Inferior parietal cortex (tissue), 1 donor: Measurements from ENCODE around the gene DDX31.
"Not testable (repeated sequence)": the region's sequence is repeated elsewhere in the genome, so short reads cannot be mapped to it uniquely, and the experiment has no call there.

Source experiments
- DNase-seq: peaks from one replicate; pipeline ENCODE4 v3.0.0-alpha.2; 2016; ENCODE audit errors: extremely low spot score

The DDX31 gene

DNA sequence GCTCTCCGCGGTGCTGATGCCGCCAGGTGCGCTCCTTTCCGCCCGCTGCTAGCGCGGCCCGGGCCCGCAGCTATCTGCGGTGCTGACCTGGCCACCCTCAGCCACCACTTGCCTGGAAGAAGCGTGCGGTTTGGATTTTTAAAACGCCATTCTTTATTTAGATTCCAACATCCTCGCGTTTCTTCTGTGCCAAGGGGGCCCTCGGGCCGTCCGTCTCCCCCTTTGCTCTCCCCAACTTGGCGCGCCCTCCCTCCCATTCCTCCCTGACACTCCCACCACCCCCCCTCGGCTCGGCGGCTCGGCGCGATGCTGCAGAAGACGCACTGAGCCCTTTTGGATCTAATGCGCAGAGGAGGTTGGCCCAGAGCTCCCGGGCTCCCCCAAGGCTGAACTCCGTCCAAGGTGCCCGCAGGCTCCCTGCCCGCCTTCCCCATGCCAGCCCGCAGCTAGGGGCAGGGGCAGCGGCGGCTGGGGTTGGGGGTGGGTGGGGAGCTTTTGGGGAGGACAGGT lies 87.5 kb downstream of the DDX31 start, which contains the start of gene BARHL1:
Gene BARHL1 (plus strand): TSS at position 331 of the 510 bp plus-strand sequence. CDS start 192 bp downstream, outside the sequence.
- no peak for DNase-seq

DNA sequence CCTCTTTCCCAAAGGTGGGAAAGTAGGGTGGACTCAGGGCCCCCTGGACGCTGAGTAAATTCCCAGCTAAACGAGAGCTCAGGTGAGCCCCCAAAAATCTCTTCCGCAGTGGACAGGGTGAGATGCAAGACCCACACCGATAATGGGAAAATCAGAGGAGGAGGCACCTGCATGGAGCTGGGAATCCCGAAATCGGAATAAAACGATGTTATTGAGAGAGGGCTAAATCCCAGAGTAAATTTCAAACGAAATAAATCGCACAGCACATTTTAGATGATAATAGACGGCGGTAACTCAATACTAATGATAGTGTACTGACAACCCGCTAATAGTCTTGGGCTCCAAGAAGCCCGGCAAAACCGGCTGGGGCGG lies 90.4 kb downstream of the DDX31 start:
- DNase-seq, result no peak

DNA sequence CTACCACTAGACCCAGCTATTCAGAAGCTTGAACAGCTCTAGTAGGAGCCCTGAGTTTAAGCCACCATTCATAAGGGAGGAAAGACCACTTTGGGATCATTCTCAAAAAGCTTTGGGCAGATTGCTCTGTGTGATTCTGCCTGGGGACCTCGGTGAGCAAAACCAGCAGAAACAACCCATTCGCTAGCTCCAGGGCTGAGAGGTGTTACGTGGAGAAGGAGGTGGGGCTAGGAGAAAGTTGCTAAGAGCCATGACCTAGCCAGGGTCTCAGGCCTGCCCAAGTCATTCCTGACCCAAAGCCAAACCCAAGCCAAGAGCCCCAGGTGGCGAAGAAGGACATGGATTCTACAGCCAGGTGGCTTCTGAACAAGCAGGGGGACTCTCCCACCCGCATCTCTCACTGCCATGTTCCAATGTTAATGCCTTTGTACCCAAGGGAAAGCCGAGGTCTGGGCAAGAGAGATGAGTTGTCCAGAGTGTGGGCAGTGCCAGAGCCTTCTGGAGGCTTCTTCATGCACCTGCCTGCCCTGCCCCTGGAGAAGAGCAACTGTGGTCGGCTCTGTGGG lies 91.3 kb downstream of the DDX31 start:
- no peak for DNase-seq

DNA sequence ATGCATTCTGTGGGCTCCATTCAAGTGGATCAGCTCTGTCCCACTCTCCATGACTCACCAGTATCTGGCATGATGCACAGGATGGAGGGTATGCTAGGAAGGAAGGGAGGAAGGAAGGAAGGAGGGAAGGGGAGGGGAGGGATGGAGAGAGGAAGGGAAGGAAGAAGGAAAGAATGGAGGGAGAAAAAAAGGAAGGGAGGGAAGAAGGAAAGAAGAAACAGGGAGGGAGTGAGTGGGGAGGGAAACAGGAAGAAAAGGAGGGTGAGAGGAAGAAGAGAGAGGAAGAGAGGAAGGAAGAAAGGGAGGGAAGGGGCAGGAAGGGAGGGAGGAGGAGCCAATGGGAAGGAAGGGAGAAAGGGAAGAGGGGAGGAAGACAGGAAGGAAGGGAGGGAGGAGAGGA lies 92.7 kb downstream of the DDX31 start:
- DNase-seq, result no peak

DNA sequence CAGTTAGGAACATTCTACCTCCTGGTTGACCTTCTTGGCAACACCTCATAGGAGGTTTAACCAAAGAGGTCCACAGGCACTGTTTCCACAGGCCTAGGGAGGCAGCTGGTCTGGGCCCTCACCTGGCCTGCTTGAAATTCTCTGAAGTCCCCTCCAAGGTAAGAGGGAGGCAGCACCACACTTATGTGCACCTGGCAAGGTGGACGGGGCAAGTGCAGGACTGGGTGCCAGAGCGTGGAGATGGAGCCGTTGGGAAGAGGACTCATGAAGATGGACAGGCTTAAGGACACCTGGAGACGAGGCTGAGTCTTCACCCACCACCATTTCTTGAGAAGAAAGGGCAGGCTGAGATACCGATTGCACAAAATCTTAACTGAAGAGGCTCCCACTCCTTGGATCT lies 94.0 kb downstream of the DDX31 start:
- DNase-seq, result no peak

DNA sequence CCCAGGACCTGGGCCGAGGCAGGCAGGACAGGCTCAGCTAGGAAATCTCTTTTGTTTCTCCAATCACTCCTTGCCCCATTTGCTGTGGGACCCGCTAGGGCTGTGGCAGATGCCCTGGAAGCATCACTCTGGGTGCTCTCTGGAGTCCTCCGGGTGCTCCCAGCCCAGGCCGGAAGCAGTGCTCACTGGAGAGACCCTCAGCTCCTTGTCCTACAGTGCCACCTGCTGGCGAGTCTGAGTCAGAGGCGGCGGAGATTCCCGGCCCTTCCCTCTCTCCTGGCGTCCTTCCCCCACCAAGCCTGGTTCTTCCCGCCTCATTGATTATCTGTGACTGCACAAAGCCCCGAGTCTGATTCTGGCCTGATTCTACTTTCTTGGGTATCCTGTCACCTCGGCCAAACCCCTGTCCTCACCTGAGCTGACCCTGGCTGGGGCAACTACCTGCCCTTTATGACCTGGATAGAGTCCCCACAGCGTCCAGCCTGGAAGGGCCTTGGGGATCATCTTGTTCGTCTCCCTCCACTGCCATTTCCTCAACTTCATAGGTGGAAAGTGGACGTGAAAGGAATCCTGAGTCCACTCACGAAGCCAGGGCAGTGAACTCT lies 94.7 kb downstream of the DDX31 start:
- DNase-seq, result peak; percentile 59

DNA sequence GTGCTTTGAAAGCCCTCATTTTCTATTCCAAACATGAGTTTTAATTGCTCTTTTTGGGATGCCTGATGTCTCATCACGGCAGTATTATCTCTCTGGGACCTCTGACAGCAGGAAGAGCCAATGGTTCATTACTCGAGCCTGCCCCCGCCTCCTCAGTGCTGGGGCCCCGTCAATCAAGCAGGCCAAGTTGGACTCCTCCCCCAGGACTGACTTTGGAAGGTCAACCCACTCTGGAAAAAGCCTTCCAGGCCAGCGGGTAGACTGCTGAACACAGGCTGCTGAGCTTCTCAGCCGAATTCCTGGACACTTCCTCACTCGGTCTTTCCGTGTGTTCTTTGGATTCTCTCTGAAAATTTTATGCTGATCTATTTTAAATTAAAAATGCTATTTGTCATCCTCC lies 96.9 kb downstream of the DDX31 start:
- DNase-seq, result no peak

DNA sequence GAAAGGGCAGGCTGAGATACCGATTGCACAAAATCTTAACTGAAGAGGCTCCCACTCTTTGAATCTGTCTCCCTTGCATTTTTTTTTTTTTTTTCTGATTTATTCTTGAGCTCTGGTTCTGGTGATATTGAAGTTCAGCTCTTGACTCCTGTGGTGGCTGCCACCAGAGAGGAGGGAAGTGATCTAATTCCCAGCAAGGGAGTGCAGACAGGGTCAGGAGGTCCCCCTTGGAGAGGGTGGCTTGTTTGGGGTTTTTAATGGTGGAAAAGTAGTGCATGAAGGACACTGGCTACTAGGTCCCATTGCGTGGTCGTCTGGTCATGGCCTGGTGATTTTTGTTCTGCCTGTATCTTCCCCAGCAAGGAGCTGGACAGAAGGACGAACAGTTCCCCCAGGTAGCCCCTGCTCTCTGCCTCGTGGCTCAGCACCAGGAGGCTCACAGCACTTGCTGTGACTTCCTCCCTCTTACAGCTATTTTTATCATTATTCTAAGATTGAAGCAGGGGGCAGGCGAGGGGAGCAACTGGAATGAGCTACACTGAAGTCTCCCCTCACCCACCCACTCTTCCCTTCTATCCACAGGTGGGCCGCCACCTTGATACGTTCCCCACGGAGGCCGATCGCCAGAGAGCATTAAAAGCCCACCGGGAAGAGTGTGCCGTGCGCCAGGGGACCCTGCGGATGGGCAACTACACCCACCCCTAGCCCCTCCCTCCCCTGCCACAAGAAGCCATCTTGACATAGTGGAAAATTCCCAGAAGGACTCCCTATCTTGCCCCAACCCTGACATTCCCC lies 97.8 kb downstream of the DDX31 start:
- no peak for DNase-seq

DNA sequence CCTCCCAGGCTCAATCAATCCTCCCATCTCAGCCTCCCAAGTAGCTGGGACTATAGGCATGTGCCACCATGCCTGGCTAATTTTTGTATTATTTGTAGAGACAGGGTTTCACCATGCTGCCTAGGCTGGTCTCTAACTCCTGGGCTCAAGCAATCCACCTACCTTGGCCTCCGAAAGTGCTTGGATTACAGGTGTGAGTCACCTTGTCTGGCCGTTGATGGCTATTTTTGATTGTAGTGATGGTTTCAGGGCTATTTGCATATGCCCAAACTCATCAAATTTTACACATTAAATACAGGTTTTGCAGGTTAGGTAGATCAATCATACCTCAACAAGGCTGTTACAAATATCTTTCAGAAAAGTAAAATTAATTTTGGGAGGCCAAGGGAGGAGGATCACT lies 101.0 kb downstream of the DDX31 start:
- DNase-seq, result not testable (repeated sequence)

DNA sequence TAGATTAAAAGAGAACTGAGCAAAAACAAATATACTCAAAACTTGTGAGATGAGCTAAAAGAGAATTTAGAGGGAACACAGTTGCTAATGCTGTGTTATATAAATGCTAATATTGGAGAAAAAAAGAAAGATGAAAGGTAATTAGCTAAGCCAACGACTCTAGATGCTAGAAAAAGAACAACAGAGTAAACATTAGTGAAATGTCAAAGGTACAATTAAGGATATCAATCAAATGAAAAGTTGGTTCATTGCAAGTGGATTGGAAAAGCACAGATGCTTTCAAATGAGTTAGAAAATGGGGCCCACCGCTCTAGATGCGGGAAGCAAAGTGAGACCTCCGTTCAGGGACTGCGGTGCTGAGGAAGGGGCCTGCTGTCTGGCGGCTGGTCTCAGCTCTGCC lies 105.3 kb downstream of the DDX31 start:
- no peak for DNase-seq

DNA sequence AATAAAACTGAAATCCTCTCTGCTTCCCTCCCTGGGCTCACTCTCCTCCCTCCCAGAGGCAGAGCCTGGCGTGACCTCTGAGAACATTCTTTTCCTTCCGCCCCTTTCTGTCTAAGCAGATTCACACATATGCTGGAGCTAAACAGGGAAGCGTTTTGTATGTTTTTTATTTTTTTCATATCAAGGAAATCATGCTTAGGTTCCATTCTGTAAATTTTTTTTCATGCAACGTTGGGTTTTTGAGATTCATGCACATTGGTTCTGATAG lies 107.5 kb downstream of the DDX31 start:
- no peak for DNase-seq

DNA sequence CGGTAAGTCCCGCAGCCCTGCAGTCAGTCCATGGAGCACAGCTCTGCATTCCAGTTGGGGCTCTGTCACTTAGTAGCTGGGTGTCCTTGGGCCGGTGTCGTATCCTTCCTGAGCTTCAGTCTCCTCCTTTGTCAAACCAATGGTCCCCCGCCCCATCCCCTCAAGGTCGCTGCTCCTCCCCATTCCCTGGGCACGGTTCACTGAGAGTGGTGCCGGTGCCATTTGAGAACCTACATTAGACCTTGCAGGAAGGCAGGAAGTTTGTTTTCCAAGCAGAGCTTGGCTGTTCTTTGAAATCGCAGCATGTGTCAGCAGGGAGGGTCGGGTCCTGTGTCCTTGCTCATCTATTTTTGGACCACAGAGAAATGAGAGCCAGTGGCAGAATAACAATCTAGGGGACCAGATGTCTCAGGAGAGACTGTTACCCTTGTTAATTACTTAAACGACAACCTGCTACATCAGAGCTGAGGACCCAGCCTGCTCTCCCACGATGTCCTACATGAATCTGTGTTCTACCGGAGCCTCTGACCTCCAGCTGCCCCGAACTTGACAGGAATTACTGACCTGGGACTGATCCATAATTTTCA lies 109.1 kb downstream of the DDX31 start:
- DNase-seq, result no peak

DNA sequence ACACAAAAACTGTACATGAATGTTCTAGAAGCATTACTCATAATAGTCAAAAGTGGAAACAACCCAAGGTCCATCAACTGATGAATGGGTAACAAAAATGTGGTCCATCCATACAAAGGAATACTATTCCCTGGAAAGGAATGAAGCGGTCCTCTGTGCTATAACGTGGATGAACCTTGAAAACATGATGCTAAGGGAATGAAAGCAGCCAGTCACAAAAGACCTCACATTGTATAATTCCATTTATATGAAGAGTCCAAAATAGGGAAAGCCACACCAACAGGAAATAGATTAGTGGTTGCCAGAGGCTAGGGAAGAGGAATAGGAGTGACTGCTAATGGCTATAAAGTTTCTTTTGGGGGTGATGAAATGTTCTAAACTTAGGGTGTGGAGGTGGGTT lies 110.1 kb downstream of the DDX31 start:
- DNase-seq, result no peak

DNA sequence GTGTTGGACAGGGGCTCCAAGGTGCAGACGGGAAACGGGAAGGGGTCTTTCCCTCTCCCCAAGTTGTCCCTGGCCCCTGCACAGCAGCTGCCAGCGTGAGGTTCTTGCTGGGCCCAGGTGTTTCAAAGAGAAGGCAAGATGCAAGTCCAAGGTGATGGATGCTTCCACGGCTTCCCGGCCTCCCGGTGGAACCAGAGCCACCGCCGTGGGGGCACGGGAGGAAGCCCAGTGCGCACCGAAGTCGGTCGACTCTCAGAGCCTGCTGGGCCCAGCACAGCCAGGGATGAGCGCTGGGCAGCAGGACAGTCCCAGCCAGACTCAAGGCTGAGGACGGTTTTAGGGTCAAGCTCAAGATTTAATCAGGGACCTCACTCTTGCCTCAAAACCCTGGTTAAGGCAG lies 112.6 kb downstream of the DDX31 start:
- no peak for DNase-seq

DNA sequence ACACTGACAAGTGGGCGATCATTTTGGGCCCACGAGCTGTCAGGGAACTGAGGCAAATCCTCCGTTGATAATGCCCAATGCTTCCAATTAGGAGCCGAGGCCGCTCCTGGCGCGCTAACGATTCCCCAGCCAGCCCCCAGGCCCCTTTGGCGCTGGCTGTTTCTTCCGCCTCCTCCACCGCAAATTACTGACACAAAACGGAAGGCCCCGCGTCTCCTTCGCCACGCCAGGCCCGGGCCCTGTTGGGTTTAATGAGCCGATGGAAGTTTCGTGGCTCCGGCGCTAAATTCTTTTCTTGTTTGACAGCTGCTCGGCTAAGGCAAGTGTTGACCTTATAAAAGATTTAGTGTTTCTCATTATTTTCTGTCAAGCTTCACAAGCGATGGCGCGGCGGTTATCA lies 113.1 kb downstream of the DDX31 start:
- no peak for DNase-seq

DNA sequence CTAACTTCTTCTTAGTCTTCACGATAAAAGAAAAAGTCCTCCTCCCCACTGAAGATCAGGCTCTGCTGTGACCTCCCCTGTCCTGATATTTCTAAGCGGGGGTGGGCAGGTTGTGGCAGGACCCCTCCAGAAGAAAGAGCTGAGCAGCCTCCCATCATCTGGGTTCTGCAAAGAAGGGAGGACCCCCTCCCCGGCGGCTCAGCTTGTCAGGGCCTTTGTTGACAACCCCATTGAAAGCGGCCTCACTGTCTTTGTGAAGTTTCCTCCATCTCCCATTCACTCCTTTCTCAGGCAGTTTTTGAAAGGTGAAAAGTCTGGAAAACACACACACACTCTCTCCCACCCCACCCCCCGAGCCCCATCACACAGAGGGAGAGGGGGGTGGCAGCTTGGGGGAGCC lies 113.5 kb downstream of the DDX31 start:
- no peak for DNase-seq

DNA sequence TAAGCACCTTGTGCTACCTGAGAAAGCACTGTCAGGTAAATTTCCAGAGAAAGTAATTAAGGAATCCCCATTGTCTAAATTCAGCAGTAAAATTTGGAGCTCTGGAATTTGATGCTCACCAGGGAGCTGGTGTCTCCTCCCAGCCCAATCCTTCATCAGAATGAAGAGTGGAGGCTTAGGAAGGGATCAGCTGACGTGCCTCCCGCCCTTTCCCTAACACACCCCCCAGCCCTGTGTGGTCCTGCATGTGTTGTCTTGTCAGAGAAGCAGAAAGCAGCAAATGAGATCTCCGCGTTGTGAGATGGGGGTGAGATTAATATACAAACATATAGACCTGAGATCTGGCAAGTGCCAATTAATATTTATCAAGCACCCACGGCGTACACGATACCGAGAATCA lies 114.3 kb downstream of the DDX31 start:
- no peak for DNase-seq

DNA sequence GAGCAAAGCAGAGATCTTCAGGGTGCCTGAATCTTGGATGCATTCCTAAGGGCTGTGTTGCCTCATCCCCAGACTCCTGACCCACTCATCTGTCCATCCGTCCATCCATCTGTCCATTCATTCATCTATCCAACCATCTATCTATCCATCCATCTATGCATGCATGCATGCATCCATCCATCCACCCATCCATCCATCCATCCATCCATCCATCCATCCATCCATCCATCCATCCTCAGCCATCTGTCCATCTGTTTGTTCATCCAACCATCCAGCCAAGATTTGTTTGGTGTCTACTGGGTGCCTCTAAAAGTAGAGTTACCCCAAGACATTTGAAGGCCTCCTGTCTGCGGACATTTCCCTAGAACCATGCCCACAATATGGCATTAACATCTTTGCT lies 115.0 kb downstream of the DDX31 start:
- no peak for DNase-seq

DNA sequence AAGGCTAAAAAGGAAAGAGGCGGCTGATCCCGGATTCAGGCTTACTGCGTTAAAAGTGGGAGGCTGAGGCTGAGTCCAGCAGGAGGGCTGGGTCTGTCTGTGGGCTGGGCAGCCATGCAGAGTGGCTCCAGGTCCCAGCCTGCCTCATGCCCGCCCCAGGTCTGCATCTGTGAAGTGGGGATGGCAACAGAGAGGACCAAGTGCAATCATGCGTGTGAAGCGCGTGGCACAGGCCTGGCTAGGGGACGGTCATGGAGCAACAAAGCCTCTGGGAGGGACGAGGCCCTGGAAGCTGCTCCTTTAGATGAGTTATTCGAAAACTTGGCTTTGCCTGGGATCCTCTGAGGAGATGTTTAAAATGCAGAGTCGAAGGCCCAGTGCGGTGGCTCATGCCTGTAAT lies 117.7 kb downstream of the DDX31 start:
- DNase-seq, result no peak

DNA sequence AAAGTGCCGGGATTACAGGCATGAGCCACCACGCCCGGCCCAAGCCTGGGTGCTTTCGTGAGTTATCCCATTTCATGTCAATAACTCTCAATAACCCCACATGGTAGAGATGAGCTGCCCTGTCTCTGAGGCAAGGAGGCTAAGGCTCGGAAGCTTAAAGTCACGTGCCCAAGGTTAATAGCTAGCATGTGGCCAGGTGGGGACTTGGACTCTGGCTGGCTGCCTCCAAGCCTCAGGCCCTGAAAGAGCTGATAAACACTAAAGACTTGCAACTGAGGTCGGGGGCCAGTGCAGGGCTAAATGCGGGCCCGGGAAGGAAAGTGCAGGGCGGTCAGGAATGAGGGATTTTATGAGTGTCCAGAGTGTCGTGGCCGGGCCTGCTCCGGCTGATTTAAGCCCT lies 118.2 kb downstream of the DDX31 start:
- DNase-seq, result no peak

DNA sequence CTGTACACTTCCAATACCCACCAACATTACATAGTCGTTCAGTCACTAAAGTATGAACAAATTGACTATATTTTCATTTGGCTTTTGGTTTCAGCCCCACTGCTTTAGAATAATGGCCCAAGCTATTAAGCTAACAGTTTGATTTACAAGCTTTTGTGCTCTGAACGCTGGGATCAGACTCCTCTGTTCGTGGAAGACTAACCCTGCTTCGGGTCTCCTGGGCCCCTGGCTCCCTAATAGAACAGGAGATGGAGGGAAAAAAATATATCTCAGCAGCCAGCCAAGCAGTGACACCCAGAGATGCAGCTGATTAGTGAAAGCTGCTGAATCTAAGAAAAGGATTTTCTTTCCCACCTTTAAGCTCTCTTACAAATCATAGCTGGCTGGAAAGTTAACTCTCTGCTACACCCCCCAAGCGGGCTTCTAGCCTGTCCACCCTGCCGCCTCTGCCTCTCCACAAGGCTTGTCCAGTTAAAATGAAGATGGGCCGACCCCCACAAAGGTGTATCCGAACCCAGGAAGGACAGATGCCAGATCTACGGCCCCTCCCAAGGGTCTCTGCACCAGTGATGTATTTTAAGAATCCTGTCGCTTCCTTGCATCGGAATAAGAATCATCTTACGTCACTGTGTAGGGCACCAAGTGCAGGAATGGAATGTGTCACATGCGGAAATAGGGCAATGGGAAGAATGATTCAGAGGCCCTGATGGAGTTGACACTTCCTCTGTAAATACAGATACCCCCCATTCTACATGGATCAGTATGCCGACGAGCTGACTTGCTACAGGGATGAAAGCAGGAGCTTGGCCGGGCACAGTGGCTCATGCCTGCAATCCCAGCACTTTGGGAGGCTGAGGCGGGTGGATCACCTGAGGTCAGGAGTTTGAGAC lies 120.8 kb downstream of the DDX31 start:
- no peak for DNase-seq
